ENCODE results near the gene EAF1.

EAF1 gene

DNA sequence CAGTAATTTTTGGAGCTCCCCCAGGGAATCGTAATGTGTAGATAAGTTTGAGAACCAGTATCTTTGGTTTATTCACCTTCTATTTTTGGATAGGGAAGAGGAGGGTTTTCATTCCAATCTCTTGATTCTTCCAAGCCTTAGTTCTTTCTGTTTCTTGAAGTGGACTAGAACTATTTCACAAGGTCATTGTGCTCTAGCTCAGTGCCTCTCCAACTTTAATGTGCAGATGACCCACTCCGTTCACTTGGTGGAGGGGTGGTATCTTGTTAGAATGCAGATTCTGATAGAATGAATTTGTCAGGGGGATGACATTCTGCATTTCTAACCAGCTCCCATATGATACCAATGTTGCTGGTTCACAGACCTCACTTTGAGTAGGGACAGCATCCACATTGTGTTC lies 58.6 kb downstream of the EAF1 start:
- Histone ChIP-seq H3K4me1 (ENCODE audit: control insufficient read depth, insufficient read depth, low read length) (no peaks in the 10 kb centered on the region), H3K9ac (ENCODE audit: low read length) (no peak overlapping the region), H3K4me3 (ENCODE audit: low read depth, low read length) (no peak overlapping the region), H3K9me3 (ENCODE audit: control insufficient read depth, insufficient read depth, low read depth, low read length) (no peaks in the 10 kb centered on the region), H3K27me3 (ENCODE audit: control insufficient read depth, insufficient read depth, low read length) (no peaks in the 10 kb centered on the region), H3K27ac (ENCODE audit: low read depth, low read length) (no peak overlapping the region), H3K36me3 (ENCODE audit: control insufficient read depth, insufficient read depth, low read length) (no peaks in the 10 kb centered on the region)

DNA sequence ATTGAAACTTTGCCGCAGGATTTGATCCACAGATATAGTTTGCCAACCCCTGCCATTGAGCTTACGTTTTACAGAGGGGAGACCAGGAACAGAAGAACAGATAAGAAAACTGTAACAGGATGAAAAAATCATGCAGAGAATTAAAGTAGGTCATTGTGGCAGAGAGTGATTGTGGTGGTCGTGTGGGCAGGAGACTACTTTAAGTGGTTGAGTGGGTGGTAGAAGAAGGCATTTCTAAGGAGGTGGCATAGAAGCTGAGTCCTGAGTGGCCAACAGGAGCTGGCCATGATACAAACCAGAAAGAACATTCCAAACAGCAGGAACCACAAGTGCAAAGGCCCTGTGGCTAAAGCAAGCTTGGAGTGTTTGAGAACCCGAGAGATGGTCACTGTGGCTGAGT lies 59.6 kb downstream of the EAF1 start:
- no peak overlapping the region for H3K4me3 ChIP-seq (ENCODE audit: low read depth, low read length)
- no peaks in the 10 kb centered on the region for H3K9me3 ChIP-seq (ENCODE audit: control insufficient read depth, insufficient read depth, low read depth, low read length)
- no peaks in the 10 kb centered on the region for H3K27me3 ChIP-seq (ENCODE audit: control insufficient read depth, insufficient read depth, low read length)

DNA sequence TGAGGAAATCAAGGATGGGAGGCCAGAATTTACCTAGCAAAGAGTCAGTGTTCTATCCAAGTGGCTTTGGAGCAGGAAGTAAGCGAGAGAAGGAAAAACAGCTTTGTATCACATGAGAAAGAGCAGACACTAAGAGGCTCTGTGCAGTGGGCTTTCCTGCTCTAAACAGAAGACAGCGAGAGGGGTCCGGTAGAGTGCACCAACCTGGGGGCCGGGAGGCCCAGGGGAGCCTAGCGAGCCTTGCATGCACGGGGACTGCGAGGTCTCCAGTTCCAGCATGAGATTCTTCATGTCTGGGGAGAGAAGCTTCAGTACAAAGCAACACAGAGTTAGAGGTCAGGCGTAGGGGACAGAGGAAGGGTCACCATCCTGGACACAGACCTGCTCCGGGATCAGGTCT lies 60.6 kb downstream of the EAF1 start:
- no peaks in the 10 kb centered on the region for H3K4me1 ChIP-seq (ENCODE audit: control insufficient read depth, insufficient read depth, low read length)
- no peaks in the 10 kb centered on the region for H3K9me3 ChIP-seq (ENCODE audit: control insufficient read depth, insufficient read depth, low read depth, low read length)
- no peak overlapping the region for H3K27ac ChIP-seq (ENCODE audit: low read depth, low read length)
- no peak overlapping the region for H3K9ac ChIP-seq (ENCODE audit: low read length)
- H3K36me3 ChIP-seq (ENCODE audit: control insufficient read depth, insufficient read depth, low read length), result no peaks in the 10 kb centered on the region
- no peak overlapping the region for H3K4me3 ChIP-seq (ENCODE audit: low read depth, low read length)
- H3K27me3 ChIP-seq (ENCODE audit: control insufficient read depth, insufficient read depth, low read length), result no peaks in the 10 kb centered on the region

More for the DNA sequence above, 59.6 kb downstream of the EAF1 start:
- Histone ChIP-seq H3K4me1 (ENCODE audit: control insufficient read depth, insufficient read depth, low read length) (no peaks in the 10 kb centered on the region), H3K9ac (ENCODE audit: low read length) (no peak overlapping the region), H3K36me3 (ENCODE audit: control insufficient read depth, insufficient read depth, low read length) (no peaks in the 10 kb centered on the region), H3K27ac (ENCODE audit: low read depth, low read length) (no peak overlapping the region)

DNA sequence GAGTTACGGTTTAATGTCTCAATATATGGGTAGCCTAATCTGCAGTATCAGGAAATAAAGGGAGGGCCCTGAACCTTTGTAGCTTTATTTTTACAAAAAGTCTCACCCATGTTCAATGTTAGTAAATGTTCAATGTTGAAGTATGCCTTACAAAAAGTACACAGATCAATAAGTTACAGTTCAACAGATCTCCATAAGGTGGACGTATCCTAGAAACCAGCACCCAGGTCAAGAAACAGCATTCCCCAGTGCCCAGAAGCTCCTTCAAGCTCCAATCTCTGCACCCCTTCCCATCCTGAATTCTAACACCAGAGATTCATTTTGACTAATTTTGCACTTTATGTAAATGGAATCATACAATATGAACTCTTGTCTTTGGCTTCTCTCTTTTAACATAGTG lies 62.8 kb downstream of the EAF1 start:
- Histone ChIP-seq H3K9me3 (ENCODE audit: control insufficient read depth, insufficient read depth, low read depth, low read length) (no peaks in the 10 kb centered on the region), H3K9ac (ENCODE audit: low read length) (no peak overlapping the region), H3K27me3 (ENCODE audit: control insufficient read depth, insufficient read depth, low read length) (no peaks in the 10 kb centered on the region), H3K36me3 (ENCODE audit: control insufficient read depth, insufficient read depth, low read length) (no peaks in the 10 kb centered on the region), H3K4me3 (ENCODE audit: low read depth, low read length) (no peak overlapping the region), H3K27ac (ENCODE audit: low read depth, low read length) (no peak overlapping the region), H3K4me1 (ENCODE audit: control insufficient read depth, insufficient read depth, low read length) (no peaks in the 10 kb centered on the region)

DNA sequence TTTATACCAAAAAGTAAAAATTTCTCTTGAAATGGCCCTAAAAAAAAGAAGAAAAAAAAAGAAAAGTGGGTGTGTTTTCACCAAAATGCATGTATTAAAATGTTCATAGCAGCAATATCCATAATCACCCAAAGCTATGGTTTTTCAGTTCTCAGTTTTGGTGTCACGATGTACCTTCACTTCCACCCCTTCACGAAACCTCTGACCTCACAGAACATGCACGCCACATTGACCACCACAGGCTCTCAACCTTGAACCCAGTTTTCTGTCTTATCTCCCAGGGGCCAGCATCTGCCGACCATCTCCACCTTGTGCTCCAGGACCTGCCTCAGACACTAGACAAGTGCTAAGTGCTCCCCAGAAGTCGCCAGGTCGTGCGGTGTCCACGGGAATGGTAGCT lies 63.7 kb downstream of the EAF1 start:
- H3K27me3 ChIP-seq (ENCODE audit: control insufficient read depth, insufficient read depth, low read length), result no peaks in the 10 kb centered on the region
- no peaks in the 10 kb centered on the region for H3K36me3 ChIP-seq (ENCODE audit: control insufficient read depth, insufficient read depth, low read length)
- peaks cover 8% of the 10 kb centered on the region; the same call in 1 of the 2 replicates for H3K4me1 ChIP-seq (ENCODE audit: control insufficient read depth, insufficient read depth, low read length)
- no peak overlapping the region for H3K27ac ChIP-seq (ENCODE audit: low read depth, low read length)
- H3K4me3 ChIP-seq (ENCODE audit: low read depth, low read length), result no peak overlapping the region
- no peaks in the 10 kb centered on the region for H3K9me3 ChIP-seq (ENCODE audit: control insufficient read depth, insufficient read depth, low read depth, low read length)
- H3K9ac ChIP-seq (ENCODE audit: low read length), result no peak overlapping the region

Measured in HUES6 (cell line).